ENCODE results near the gene XAB2.

GRCh38 chr19:7578127-7578526, 51.2 kb downstream of the XAB2 start:
- TF ChIP-seq CTCF (IDR thresholded peaks at IDR 0.05) (no peak), POLR2A (IDR thresholded peaks at IDR 0.05) (no peak)

Data from adrenal gland (tissue), 5 donors.